GM20431 (cell line): ENCODE data around the gene CAMK1D.
"Not testable (repeated sequence)": the region's sequence is repeated elsewhere in the genome, so short reads cannot be mapped to it uniquely, and the experiment has no call there.

ENCODE experiments used
- in situ Hi-C: fragments of 300-500 bp; cut with MseI, MboI; formaldehyde crosslinking; loops from one replicate; pipeline ENCODE4 v1.15.0; 2020; ENCODE audit warnings: low sequenced_read_pairs; ENCODE audit not compliant: unreplicated experiment

Gene CAMK1D

DNA sequence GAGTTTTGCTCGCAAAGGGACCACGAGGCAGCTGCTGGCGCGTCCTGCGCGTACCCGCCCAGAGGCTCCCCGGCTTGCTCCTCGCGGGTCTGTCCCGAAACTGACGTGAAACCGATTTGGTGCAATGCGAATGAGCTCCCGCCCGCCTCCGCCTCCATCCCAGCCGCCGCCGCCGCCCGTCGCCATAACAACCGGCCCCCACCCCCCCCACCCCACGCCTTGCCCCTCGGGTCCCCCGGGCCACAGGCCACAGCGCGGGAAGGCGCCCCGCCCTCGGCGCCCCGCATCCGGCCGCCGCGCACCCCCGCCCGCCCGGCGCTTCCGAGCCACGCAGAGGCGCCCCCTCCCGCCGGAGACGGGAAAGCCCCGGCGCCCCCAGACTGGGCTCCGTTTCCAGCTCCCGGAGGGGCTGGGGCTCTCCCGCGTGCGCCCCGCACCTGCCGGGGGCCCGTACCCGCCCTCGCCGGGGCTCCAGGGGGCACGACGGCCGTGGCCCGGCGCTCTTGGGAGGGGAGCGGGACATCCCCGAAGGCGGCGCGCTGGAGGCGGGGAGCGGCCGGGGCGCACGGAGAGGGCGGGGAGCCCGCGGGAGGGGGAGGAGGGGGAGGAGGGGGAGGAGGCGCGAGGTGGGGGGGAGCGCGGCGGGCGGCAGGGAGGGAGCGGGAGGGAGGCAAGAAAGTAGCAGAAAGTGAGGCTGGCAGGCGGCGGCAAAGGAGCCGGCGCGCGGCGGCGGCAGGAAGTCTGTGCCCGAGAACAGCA, at the start of gene CAMK1D:
TSS of gene CAMK1D (plus strand) at position 678 of the 759 bp plus-strand sequence.
- in situ Hi-C loops = no loop called here

DNA sequence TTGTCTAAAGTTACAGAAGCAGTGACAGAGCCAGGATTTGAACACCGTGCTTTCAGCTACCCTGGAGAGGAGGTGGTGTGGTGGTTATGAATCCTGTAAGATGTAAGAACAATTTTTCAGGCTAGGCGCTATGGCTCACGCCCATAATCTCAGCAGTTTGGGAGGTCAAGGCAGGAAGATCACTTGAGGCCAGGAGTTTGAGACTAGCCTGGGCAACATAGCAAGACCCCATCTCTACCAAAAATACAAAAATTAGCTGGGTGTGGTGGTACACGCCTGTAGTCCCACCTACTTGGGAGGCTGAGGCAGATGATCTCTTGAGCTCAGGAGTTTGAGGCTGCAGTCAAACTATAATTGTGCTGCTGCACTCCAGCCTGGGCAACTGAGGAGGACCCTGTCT, 48.3 kb upstream of the CAMK1D start:
- in situ Hi-C loops = not testable (repeated sequence)

DNA sequence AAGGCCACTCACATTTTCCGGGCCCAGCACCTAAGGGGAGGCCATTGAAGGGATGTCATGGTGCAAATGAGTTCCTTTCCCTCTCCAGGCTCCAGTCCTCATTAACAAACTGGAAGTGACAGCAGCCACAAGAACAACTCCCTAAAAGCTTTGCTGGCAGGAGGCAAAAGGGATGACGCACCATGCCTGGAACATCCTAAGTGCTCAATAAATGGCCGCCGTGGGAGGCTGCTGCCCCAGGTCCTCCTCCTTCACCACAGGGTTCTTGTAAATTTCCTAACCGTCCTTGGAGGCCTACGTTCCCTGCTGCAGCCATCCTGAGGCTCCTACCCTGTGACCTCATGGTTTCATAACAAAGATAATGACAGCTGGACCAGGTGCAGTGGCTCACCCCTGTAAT, 41.3 kb upstream of the CAMK1D start:
- in situ Hi-C loops = no loop called here

DNA sequence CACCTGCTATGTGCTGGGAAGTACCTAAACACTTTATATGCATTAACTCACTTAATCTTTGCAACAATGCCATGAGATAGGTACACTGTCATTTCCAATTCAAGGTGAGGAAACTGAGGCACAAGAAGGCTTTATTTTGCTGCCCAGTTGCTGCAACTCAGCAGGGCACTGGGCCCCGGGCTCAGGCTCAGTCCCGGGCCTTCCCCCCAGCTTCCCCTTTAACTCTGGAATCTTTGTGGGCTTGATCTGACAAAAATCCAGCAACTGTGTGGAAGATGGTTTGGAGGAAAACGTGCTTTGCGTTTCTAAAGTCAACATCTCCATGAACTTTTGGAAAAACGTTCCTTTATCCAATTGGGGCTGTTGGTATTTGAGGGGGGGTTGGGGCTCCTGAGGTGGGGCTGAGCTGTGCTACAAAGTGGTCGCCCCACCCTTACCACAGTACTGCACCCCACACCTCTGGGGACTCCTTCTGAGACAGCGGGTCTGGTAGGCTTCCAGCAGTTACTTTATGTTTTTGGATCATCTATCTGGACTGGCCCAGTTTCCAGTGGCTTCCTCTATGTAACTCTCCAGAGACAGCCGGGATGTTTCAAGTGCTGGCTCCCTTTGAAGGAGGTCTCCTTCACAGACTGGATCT, 40.5 kb upstream of the CAMK1D start:
- in situ Hi-C loops = no loop called here

DNA sequence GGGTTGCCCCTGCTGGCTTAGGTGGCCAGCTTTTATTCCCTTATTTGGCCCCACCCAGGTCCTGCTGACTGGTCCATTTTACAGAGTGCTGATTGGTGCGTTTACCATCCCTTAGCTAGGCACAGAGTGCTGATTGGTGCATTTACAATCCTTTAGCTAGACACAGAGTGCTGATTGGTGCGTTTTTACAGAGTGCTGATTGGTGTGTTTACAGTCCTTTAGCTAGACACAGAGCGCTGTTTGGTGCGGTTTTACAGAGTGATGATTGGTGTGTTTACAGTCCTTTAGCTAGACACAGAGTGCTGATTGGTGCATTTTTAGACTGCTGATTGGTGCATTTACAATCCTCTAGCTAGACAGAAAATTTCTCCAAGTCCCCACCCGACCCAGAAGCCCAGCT, 39.6 kb upstream of the CAMK1D start:
- in situ Hi-C loops = not testable (repeated sequence)

DNA sequence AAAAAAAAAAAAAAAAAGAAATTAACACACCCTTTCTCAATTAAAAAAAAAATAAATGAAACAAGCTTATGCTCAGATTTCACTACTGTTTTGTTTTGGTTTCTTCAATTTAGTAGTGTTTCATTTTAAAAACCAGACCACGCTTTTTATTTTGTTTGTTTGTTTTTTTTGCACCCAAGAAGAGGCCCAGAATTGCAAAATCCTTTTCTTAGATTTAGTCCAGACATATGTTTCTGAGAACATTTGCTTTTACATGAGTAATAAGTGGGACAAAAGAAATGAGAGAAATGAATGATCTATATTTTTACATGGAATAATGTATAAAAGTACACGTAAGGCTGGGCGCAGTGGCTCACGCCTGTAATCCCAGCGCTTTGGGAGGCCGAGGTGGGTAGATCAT, 34.5 kb upstream of the CAMK1D start:
- in situ Hi-C loops = no loop called here

DNA sequence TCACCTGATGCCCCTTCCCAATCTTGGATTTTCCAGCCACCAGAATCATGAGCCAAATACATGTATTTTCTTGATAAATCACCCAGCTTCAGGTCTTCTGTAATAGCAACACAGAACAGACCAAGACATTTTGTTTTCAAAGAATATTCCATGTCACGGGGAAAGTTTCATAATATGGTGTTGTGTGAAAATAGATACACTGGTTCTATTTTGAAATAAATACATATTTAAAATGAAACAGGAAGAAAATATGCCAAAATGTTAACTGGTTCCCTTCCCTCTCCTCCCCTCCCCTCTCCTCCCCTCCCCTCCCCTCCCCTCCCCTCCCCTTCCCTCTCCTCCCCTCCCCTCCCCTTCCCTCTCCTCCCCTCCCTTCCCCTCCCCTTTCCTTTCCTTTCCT, 30.3 kb upstream of the CAMK1D start:
- in situ Hi-C loops = no loop called here

DNA sequence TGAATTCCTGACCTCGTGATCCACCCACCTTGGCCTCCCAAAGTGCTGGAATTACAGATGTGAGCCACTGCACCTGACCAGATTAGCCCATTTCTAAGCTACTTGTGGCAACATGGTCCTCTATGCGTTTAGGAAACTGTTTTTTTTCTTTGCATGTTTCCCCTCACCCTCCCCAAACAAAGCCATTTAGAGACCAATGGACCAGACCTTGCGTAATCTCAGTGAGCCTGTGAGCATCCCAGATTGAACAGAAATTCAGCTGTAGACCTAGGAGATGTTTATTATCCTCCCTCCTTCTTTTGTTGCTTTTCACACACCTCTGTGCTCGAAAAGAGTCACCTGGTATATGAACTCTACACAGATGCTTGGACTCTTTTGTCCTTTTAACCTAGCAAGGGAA, 28.5 kb upstream of the CAMK1D start:
- in situ Hi-C loops = no loop called here

DNA sequence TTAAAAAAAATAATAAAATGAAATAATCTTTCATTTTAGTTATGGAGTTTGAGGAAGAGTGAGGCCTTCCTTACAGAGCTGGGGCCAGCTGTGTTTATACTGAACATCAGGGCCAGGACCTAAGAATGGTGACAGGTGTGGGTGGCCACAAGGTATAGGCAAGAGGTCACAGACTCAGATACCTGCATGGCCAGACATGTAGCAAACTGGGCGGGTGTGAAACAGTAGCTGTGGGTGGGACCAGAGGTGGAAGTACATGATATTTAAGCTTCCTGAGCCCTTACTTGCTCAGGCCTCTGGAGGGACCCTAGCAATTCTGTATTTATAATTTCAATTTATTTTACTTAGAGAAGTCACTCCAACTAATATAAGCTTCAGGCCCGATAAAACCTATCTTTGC, 27.7 kb upstream of the CAMK1D start:
- in situ Hi-C loops = no loop called here

DNA sequence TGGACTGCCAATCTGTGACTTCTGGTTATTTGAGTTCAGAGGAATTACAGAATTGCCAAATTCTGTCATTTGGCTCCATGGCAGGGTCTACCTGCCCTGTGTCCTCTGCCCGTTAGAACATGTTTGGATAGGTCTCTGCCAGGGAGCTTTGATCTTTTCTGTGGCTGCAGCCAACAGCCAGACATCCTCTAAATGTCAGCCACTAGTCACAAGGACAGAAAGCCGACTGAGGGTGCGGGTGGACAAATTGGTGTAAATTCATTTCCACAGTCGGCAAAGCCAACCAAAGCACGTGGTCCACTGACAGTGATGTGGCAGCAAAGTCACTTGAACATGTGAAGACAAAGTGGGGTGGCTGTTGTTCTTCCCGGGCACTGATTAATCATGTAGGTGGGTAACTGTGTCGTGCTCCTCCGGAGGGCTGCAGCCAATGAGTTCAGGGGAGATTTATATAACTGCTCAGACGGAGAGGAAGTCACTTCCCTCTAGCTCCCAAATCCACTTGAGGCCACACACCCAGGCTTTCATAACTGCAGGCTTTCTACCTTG, 26.7 kb upstream of the CAMK1D start:
- in situ Hi-C loops = no loop called here

DNA sequence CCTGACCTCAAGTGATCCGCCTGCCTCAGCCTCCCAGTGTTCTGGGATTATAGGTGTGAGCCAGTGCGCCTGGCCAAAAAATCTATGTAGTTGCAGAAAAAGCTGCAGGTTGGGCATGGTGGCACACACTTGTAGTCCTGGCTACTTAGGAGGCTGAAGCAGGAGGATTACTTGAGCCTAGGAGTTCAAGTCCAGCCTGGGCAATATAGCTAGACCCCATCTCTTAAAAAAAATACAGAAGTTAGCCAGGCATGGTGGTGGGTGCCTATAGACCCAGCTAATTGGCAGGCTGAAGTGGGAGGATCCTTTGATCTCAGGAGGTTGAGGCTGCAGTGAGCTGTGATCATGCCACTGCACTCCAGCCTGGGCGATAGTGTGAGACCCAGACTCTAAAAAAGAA, 24.8 kb upstream of the CAMK1D start:
- in situ Hi-C loops = no loop called here

DNA sequence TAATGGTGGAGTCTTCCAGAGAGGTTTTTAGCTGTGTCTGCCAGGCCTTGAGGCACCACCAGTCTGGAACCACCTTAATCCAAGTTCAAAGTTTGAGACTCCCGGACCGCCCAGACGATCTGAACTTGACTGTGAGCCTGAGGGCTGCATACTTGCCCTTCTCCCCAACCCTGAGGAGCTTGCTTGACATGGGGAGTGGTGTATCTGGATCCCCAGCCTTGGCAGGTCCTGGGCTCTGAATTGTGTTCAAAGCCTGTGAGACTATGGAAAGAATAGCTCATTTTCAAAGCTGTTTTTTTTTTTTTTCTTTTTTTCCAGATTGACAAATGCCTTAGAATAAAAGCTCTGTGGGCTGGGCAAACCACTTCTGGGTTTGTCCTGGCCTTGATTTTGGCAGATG, 22.3 kb upstream of the CAMK1D start:
- in situ Hi-C loops = no loop called here

DNA sequence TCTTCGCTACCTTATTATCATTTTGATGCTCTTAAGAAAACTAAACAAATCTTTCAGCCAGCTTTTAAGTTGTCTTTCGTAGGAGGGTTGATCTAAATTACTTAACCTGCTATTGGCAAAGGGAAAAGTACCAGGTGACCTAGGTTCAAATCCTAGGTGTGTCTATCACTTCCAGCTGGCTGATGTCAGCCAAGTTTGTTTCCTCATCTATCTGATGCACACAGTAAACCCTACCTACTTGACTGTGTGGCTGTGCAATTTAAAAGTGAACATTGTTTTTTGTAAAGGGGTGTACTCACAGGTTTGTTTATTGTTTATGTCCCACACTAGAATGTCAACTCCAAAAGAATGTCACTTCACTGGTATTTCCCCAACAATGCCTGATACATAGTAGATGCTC, 21.9 kb upstream of the CAMK1D start:
- in situ Hi-C loops = no loop called here

DNA sequence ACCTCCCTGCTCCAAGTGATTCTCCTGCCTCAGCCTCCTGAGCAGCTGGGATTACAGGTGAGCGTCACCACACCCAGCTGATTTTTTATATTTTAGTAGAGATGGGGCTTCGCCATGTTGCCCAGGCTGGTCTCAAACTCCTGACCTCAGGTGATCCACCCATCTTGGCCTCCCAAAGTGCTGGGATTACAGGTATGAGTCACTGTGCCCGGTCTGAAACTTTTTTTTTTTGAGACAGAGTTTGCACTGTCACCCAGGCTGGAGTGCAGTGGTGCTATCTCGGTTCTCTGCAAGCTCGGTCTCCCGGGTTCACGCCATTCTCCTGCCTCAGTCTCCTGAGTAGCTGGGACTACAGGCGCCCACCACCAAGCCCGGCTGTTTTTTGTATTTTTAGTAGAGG, 21.0 kb upstream of the CAMK1D start:
- in situ Hi-C loops = not testable (repeated sequence)

DNA sequence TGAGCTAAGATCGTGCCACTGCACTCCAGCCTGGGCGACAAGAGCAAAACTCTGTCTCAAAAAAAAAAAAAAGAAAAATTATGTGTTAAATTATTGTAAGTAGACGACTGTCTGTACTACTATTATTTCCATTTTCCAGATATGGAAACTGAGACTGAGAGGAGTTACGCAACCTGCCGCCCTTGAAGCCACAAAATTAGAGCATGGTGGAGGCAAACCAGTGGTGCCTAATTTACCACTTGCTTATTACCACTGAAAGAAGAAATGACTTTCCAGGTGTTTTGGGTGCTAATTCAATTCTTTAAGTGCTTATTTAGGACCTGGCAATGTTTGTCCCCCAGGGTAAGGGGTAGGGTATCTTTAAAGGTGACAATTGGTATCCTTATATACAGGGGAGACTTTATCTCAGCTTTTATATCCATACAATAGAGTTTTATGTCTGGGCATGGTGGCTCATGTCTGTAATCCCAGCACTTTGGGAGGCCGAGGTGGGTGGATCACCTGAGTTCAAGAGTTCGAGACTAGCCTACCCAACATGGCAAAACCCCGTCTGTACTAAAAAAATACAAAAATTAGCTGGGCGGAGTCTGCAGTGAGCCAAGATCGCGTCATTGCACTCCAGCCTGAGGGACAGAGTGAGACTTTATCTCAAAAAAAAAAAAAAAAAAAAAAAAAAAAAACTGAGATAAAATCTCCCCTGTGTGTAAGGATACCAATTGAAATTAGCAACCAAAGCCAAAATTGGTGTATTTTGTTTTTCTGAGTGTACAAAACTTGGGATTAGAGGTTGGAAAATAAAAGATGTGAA, 16.6 kb upstream of the CAMK1D start:
- in situ Hi-C loops = no loop called here

DNA sequence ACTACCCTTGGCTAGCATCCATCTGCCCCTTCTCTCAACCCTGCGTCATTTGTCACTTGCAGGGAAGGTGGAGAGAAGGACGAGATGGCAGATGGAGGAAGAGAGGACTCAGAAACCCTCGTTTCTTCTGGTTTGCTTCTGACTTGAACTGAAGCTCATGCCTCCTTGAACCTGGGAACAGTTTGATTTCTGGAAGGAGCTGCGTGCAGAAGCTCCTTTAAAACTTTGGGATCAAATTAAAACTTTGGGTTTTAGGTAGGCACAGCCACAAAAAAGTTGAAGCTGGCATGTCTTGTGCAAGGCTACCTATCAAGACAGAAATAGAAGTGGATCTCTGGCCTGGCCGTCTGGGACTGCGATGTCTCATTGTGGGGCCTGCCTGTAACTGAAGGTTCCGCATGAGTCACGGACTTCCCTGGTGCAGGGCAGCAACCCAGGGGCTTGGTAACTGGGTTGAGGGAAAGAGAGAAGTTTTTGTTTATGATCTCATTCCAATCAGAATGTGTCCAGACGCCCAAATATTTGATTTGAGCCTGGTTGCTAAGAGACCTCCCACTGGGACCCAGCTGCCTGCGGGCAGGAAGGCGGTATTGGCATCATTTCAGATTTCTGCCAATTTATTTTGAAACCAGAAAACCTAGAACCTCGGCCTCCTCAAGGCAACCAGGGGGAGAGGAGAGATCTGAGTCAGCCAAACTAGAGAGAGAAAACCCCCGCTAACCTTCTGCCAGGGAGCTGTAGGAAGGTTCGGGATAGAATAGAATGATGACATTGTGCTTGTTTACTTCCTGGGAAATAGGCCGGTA, 15.8 kb upstream of the CAMK1D start:
- in situ Hi-C loops = no loop called here

DNA sequence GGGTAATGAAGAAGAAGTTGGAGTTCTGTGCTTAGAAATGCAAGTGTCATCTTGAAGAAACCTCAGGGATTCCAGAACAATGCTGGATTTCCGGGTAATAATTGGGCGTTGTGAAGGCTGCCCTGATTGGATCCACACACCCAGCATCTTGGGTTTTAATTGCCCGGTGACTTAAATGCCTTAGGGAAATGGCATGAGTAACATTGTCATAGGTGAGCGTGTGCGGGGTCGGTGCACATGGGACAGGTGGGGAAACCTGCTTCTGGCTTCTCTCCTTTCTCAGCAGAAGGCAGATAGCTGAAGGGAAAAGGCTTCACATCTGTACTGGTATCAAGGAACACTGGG, 15.2 kb upstream of the CAMK1D start:
- in situ Hi-C loops = no loop called here

DNA sequence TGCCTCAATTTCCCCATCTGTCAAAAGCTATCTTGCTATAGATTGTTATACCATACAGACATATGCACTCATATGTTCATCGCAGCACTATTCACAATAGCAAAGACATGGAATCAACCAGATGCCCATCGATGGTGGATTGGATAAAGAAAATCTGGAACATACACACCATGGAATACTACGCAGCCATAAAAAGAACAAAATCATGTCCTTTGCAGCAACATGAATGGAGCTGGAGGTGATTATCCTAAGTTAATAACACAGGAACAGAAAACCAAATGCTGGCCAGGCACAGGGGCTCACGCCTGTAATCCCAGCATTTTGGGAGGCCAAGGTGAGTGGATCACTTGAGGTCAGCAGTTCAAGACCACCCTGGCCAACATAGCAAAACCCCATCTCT, 14.2 kb upstream of the CAMK1D start:
- in situ Hi-C loops = not testable (repeated sequence)

DNA sequence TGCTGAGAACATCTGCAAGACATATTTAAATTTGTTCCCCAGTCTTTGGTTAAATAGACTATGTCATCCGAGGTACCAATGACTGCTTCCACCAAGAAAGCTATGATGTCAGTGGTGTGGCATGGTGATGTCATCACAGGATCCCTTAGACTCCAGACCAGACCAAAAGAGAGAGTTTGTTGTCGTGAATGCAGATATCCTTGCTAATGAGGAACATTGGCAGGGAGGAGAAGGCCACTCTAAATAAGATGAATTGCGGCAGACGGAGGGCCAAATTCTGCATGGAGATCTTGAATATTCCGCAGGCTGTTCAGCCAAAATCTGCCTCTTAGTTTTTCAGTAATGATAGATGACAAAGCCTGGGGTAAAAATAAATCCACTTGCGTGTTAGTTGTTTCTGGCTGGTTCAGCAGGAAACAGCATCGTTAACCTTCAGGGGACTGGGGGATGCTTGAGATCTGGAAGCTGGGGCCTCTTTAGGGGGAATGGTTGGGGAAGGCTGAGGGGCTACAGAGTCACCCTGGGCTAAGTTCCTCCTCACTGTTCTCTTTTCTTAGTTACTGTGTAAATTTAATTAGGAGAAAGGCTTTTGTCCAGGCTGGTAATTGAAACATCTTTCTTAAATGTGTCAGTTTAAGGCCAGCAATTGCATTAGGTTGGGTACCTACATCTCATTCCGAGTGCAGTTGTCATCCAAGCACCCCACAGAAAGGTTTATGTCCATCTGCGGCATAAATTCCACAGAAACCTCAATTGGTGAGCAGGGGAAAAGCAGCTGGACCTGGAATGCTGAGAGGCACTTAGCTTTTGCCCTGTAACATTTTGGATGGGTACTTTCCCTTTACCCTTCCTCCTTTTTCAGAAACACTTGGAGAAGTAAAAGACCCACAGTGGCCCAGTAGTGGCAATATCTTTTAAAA, 11.6 kb upstream of the CAMK1D start:
- in situ Hi-C loops = no loop called here
